HepG2 (cell line): ENCODE results near the gene SPACA4. TPM values are rescaled to one million over a fixed set of nuclear protein-coding genes. Genes with fewer than 3 reads are reported as not detected.

ENCODE experiments used
- KLF11 ChIP-seq: IDR thresholded peaks from 2 replicates; pipeline ENCODE4 v1.6.1; 2016; ENCODE audit warnings: missing compliant biosample characterization
- REPIN1 ChIP-seq: sonication (generic); formaldehyde crosslinking; IDR thresholded peaks from 2 replicates; pipeline ENCODE4 v1.8.0; 2022; ENCODE audit warnings: missing genetic modification reagents, low read depth, mild to moderate bottlenecking, borderline replicate concordance
- ZFP90 ChIP-seq: sonication (generic); formaldehyde crosslinking; IDR thresholded peaks from 2 replicates; pipeline ENCODE4 v1.8.0; 2022; ENCODE audit warnings: missing genetic modification reagents, mild to moderate bottlenecking, inconsistent platforms, borderline replicate concordance
- ZNF446 ChIP-seq: sonication (generic); formaldehyde crosslinking; IDR thresholded peaks from 2 replicates; pipeline ENCODE4 v1.5.0; 2020; ENCODE audit warnings: mild to moderate bottlenecking, missing genetic modification reagents
- ZNF761 ChIP-seq: sonication (generic); formaldehyde crosslinking; conservative IDR thresholded peaks from 2 replicates; pipeline ENCODE4 v1.4.0; 2020; ENCODE audit warnings: mild to moderate bottlenecking, missing genetic modification reagents
- polyA plus RNA-seq, 8 experiments: library from polyadenylated mRNA; depleted of rRNA in 3 of 8; stranded (reverse) in 7 of 8; unstranded in 1 of 8; fragments of >200 nt; fragmentation: Illumina TruSeq in 4 of 8; extraction: Trizol in 4 of 8; gene quantifications; 2 replicates each; pipeline versions ENCODE4 v1.2.1 to v1.2.3, GENCODE V29; 2011 to 2016; ENCODE audit warnings: low read depth in 4 of 8, missing spikeins in 1 of 8, mixed read lengths in 1 of 8; ENCODE audit not compliant: insufficient read depth in 1 of 8
- total RNA-seq, 5 experiments: library from RNA; depleted of rRNA; stranded (reverse); fragments of >200 nt; fragmentation: Illumina TruSeq; extraction: Trizol; gene quantifications; 2 replicates each; pipeline ENCODE4 v1.2.3, GENCODE V29; 2016; ENCODE audit warnings: low read depth in 1 of 5
- TF ChIP-seq, protein P1 (sequence below): IDR thresholded peaks from 2 replicates; pipeline ENCODE4 v1.4.0; 2020; ENCODE audit warnings: mild to moderate bottlenecking, missing genetic modification reagents
- TF ChIP-seq, protein P2 (sequence below): sonication (generic); formaldehyde crosslinking; IDR thresholded peaks from 2 replicates; pipeline ENCODE4 v1.9.0; 2022; ENCODE audit warnings: missing genetic modification reagents, mild to moderate bottlenecking, borderline replicate concordance
- TF ChIP-seq, protein P3 (sequence below), 2 experiments: sonication (generic) in 1 of 2; formaldehyde crosslinking in 1 of 2; IDR thresholded peaks; 2 replicates each; pipeline versions ENCODE4 v1.4.0 to v1.6.1; 2018 to 2020; ENCODE audit warnings: missing genetic modification reagents in 2 of 2, borderline replicate concordance in 1 of 2, low read depth in 1 of 2, mild to moderate bottlenecking in 1 of 2, missing biosample characterization in 1 of 2
- TF ChIP-seq, protein P4 (sequence below): sonication (generic); formaldehyde crosslinking; IDR thresholded peaks from 2 replicates; pipeline ENCODE4 v1.5.0; 2020; ENCODE audit warnings: missing genetic modification reagents
- TF ChIP-seq, protein P5 (sequence below): sonication (generic); formaldehyde crosslinking; IDR thresholded peaks from 2 replicates; pipeline ENCODE4 v1.9.0; 2021; ENCODE audit warnings: missing genetic modification reagents, borderline replicate concordance
- TF ChIP-seq, protein P6 (sequence below): sonication (generic); formaldehyde crosslinking; IDR thresholded peaks from 2 replicates; pipeline ENCODE4; 2020; ENCODE audit warnings: missing genetic modification reagents, mild to moderate bottlenecking, borderline replicate concordance

The SPACA4 gene
- total and polyA plus RNA-seq, 2 of the 13 experiments (the other 11 are each of a cell fraction or from before 2014, with no cell fraction given), result not detected

DNA sequence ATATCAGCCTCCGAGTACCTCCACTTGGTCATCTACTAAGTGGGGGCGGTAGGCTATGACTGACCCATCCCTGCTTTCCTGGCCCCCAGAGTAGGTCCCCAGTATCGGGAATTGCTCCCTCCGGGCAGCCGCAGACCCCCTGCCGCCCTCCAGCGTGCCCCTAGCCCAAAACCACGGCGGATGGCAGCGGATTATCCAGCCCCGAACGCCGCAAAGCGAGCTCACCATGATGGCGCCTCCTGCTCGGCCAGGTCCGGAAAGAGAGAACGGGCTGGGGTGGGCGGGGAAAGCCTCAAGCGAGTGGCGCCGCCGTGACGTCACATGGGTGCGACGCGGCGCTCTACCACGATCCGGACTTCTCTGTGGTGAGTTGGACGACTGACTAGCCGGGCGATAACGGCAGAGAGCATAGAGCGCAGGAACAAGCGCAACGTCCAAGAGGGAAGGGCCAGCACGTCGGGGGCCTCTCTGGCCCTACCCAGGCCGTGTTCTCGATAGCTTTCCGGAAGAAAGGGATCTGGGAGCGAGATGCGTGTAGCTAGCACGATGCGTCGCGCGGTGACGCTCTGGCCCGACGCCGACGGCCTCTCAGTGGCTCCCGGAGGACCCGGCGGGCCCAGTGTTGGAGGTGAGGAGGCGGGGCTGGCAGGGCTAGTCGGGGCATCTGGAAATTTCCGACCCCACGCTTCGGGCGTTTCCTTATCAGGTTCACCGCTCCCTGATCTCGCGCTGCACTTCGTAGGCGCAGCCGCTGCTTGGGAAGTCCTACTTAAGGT lies 12.6 kb downstream of the SPACA4 start, which contains the start of the genes RPL18 and SPHK2 (continued):
- TF ChIP-seq, protein P1, sequence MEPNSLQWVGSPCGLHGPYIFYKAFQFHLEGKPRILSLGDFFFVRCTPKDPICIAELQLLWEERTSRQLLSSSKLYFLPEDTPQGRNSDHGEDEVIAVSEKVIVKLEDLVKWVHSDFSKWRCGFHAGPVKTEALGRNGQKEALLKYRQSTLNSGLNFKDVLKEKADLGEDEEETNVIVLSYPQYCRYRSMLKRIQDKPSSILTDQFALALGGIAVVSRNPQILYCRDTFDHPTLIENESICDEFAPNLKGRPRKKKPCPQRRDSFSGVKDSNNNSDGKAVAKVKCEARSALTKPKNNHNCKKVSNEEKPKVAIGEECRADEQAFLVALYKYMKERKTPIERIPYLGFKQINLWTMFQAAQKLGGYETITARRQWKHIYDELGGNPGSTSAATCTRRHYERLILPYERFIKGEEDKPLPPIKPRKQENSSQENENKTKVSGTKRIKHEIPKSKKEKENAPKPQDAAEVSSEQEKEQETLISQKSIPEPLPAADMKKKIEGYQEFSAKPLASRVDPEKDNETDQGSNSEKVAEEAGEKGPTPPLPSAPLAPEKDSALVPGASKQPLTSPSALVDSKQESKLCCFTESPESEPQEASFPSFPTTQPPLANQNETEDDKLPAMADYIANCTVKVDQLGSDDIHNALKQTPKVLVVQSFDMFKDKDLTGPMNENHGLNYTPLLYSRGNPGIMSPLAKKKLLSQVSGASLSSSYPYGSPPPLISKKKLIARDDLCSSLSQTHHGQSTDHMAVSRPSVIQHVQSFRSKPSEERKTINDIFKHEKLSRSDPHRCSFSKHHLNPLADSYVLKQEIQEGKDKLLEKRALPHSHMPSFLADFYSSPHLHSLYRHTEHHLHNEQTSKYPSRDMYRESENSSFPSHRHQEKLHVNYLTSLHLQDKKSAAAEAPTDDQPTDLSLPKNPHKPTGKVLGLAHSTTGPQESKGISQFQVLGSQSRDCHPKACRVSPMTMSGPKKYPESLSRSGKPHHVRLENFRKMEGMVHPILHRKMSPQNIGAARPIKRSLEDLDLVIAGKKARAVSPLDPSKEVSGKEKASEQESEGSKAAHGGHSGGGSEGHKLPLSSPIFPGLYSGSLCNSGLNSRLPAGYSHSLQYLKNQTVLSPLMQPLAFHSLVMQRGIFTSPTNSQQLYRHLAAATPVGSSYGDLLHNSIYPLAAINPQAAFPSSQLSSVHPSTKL (CRISPR knock-in tag), result peak; percentile 68
- no peak for TF ChIP-seq ZNF446
- TF ChIP-seq, protein P2, sequence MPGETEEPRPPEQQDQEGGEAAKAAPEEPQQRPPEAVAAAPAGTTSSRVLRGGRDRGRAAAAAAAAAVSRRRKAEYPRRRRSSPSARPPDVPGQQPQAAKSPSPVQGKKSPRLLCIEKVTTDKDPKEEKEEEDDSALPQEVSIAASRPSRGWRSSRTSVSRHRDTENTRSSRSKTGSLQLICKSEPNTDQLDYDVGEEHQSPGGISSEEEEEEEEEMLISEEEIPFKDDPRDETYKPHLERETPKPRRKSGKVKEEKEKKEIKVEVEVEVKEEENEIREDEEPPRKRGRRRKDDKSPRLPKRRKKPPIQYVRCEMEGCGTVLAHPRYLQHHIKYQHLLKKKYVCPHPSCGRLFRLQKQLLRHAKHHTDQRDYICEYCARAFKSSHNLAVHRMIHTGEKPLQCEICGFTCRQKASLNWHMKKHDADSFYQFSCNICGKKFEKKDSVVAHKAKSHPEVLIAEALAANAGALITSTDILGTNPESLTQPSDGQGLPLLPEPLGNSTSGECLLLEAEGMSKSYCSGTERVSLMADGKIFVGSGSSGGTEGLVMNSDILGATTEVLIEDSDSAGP, result peak; percentile 97
- 0 out of 2 replicates have a peak, but pooled peaks have one; percentile 45 for TF ChIP-seq ZNF761
- 0 out of 2 replicates have a peak, but pooled peaks have one; percentile 51 for TF ChIP-seq KLF11
- TF ChIP-seq, protein P3, sequence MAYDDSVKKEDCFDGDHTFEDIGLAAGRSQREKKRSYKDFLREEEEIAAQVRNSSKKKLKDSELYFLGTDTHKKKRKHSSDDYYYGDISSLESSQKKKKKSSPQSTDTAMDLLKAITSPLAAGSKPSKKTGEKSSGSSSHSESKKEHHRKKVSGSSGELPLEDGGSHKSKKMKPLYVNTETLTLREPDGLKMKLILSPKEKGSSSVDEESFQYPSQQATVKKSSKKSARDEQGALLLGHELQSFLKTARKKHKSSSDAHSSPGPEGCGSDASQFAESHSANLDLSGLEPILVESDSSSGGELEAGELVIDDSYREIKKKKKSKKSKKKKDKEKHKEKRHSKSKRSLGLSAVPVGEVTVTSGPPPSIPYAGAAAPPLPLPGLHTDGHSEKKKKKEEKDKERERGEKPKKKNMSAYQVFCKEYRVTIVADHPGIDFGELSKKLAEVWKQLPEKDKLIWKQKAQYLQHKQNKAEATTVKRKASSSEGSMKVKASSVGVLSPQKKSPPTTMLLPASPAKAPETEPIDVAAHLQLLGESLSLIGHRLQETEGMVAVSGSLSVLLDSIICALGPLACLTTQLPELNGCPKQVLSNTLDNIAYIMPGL (CRISPR knock-in tag; IDR thresholded peaks at IDR 0.05; ENCODE audit: borderline replicate concordance in 1 of 2, low read depth in 1 of 2), result peak; percentile 86 to 95
- TF ChIP-seq, protein P4, sequence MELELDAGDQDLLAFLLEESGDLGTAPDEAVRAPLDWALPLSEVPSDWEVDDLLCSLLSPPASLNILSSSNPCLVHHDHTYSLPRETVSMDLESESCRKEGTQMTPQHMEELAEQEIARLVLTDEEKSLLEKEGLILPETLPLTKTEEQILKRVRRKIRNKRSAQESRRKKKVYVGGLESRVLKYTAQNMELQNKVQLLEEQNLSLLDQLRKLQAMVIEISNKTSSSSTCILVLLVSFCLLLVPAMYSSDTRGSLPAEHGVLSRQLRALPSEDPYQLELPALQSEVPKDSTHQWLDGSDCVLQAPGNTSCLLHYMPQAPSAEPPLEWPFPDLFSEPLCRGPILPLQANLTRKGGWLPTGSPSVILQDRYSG (CRISPR knock-in tag), result no peak
- TF ChIP-seq, protein P5, sequence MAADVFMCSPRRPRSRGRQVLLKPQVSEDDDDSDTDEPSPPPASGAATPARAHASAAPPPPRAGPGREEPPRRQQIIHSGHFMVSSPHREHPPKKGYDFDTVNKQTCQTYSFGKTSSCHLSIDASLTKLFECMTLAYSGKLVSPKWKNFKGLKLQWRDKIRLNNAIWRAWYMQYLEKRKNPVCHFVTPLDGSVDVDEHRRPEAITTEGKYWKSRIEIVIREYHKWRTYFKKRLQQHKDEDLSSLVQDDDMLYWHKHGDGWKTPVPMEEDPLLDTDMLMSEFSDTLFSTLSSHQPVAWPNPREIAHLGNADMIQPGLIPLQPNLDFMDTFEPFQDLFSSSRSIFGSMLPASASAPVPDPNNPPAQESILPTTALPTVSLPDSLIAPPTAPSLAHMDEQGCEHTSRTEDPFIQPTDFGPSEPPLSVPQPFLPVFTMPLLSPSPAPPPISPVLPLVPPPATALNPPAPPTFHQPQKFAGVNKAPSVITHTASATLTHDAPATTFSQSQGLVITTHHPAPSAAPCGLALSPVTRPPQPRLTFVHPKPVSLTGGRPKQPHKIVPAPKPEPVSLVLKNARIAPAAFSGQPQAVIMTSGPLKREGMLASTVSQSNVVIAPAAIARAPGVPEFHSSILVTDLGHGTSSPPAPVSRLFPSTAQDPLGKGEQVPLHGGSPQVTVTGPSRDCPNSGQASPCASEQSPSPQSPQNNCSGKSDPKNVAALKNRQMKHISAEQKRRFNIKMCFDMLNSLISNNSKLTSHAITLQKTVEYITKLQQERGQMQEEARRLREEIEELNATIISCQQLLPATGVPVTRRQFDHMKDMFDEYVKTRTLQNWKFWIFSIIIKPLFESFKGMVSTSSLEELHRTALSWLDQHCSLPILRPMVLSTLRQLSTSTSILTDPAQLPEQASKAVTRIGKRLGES (CRISPR knock-in tag), result no peak
- TF ChIP-seq, protein P6, sequence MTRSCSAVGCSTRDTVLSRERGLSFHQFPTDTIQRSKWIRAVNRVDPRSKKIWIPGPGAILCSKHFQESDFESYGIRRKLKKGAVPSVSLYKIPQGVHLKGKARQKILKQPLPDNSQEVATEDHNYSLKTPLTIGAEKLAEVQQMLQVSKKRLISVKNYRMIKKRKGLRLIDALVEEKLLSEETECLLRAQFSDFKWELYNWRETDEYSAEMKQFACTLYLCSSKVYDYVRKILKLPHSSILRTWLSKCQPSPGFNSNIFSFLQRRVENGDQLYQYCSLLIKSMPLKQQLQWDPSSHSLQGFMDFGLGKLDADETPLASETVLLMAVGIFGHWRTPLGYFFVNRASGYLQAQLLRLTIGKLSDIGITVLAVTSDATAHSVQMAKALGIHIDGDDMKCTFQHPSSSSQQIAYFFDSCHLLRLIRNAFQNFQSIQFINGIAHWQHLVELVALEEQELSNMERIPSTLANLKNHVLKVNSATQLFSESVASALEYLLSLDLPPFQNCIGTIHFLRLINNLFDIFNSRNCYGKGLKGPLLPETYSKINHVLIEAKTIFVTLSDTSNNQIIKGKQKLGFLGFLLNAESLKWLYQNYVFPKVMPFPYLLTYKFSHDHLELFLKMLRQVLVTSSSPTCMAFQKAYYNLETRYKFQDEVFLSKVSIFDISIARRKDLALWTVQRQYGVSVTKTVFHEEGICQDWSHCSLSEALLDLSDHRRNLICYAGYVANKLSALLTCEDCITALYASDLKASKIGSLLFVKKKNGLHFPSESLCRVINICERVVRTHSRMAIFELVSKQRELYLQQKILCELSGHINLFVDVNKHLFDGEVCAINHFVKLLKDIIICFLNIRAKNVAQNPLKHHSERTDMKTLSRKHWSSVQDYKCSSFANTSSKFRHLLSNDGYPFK (CRISPR knock-in tag), result peak; percentile 98
- peak; percentile 87 for TF ChIP-seq REPIN1
- no peak for TF ChIP-seq ZFP90
